SK-N-DZ (cell line): ENCODE data around the gene IQSEC1.

Experiments used
- DNase-seq: peaks from one replicate; pipeline ENCODE4 v3.0.0-alpha.2; 2015; ENCODE audit warnings: low spot score

The IQSEC1 gene

DNA sequence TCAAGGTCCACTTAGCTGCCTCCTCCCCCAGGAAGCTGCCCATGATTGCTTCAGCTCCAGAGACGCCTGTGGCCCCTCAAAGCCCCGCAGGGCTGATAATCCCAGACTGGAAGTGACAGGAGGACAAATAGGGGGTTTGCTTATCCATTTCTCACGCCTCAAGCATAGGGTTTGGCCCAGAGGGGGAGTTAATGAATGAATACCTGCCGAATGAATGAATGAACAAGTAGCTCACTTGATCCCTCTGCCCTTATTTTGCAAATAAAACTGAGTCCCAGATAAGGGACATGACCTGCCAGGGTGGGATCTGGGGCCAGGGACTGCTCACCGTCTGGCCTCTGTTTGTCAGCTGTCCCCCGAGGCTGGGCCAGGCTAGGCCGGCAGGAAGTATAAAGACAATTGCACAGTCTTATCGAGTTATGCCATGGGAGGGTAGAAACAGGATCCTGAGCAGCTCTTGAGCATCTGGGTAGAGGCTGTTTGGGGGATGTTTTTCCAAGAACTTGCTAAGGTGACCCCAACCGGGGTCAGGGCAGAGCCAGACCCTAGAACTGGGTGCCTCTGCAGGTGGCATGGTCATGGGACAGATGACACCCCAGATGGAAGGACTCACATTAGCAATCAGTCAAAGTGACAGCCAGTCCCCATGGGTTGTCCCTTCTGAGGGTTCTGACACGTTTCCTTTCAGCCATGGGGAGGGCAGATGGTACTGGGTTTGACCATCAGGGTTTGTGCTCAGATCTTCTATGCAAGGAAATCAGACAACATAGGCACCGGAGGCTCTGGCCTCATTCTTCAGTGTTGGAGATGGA is 45.0 kb downstream of the IQSEC1 start:
- DNase-seq: no peak

GRCh38 chr3:13027154-13027553 is 46.1 kb downstream of the IQSEC1 start:
- DNase-seq: no peak

DNA sequence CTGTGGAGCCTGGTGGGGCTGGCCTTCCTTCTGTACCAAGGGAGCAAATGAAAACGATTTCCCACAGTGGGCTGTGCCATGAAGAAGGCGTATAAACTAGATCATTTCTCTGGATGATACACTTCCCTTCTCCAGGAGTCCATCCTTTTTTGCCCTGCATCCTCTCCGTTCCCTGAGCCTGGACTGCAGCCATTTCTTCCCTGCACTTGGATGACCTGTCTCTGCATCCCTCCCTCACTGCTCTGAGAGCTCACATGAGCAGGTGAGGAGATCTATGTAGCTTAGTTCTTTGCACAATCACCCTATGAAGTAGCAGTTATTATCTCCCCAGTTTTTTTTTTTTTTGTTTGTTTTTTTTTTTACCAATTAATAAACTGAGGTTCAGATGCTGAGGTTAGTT is 46.7 kb downstream of the IQSEC1 start:
- no peak for DNase-seq

DNA sequence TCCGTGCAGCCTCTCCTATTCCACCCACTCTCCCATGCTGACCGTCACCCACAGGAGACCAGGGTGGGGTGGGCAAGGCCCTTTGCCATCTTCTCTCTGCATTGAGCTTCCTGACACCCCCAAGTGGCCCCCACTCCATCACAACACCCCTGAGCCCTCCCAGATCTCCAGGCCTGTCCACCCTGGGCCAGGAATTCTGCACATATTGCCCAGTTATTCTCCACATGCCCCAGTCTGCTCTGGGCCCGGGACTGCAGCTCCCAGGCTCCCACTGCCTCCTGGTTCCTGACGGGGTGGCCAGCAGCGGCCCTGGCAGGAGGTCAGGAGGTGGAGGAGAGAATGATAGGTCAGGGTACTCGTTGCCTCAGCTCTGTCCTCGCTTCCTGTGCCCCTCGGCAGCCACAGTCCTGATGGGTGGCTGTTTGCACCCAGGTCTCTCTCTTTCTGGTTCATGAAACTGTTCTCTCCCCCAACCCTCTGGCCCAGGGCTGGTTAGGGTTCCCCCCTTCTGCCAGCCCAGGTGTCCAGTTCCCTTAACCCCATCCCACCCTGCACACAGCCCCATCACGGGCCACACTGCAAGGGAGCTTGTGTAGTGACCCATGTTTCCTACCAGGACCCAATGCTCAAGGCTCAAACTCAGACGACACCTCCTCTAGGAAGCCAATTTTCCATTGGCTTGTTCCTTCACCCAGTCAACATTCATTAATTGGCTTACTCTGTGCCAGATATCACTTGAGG is 47.3 kb downstream of the IQSEC1 start:
- no peak for DNase-seq

GRCh38 chr3:13025090-13025489 is 48.1 kb downstream of the IQSEC1 start:
- no peak for DNase-seq

DNA sequence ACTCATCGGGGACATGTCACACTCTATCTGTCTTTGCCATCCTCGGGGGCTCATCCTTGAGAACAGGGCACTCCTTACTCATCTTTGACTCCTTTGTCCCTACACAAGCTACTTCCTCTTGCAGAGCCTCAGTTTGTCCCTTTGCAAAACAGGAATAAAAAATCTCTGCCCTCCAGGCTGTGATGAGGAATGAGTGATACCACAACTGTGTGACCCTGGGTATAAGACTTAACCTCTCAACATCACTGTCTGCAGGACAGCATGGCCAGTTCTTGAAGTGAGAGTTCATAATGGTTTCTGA is 48.5 kb downstream of the IQSEC1 start:
- no peak for DNase-seq

DNA sequence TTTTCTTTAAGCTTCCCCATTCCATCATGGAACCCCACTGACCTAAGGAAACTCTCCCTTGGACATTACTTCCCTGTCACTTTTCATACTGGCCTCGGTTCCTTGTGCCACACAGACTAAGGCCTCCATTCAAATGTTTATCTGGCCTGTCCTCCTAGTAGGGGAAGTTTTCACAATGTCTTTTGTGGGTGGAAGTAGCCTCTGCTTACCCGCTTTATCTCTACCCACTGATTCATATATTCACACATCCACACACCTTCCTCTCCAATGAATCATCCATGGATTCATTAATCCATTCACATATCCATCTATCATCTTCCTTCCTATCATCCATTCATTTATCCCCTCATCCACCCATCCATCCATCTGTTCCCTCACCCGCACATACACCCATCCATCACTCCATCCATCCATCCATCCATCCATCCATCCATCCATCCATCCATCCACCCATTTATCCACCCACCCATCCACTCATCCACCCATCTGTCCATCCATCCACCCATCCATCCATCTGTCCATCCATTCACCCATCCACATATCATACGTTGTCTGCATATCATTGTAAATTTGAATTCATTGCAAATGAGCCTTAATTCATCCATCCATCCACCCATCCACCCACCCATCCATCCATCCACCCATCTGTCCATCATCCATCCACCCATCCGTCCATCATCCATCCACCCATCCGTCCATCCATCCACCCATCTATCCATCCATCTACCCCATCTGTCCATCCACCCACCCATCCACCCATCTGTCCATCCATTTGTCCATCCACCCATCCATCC is 49.1 kb downstream of the IQSEC1 start:
- no peak for DNase-seq

GRCh38 chr3:13023235-13023970 is 49.8 kb downstream of the IQSEC1 start:
- no peak for DNase-seq

- DNase-seq: peak; percentile 78
These were observed 50.6 kb downstream of the IQSEC1 start for GRCh38 chr3:13022348-13023234.

GRCh38 chr3:13021141-13022114 is 51.8 kb downstream of the IQSEC1 start:
- no peak for DNase-seq

DNA sequence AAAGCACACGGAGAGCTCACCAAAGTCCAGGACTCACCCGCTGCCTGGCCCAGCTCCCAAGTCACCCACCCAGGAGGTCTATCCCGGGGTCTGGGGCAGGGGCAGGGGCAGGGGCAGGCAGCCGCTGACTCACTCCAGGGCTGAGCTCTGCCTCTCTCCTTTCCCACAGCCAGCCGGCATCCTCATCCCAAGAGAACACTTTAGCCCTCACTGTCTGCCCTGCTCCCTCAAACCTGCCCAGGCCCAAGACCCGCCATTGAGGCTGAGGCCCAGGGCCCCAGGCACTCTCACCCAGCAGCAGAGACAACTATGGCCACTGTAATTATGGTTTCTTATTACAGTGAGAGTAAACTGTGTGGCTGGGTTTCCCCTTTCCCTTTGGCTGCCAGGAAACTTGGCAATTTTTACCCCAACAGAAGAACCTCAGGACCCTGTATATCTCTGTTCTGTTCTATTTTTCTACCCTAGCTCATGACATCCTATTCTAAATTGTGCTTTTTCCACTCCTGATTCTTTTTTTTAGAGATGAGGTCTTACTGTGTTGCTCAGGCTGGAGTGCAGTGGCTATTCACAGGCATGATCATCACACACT is 53.0 kb downstream of the IQSEC1 start:
- DNase-seq: no peak

DNA sequence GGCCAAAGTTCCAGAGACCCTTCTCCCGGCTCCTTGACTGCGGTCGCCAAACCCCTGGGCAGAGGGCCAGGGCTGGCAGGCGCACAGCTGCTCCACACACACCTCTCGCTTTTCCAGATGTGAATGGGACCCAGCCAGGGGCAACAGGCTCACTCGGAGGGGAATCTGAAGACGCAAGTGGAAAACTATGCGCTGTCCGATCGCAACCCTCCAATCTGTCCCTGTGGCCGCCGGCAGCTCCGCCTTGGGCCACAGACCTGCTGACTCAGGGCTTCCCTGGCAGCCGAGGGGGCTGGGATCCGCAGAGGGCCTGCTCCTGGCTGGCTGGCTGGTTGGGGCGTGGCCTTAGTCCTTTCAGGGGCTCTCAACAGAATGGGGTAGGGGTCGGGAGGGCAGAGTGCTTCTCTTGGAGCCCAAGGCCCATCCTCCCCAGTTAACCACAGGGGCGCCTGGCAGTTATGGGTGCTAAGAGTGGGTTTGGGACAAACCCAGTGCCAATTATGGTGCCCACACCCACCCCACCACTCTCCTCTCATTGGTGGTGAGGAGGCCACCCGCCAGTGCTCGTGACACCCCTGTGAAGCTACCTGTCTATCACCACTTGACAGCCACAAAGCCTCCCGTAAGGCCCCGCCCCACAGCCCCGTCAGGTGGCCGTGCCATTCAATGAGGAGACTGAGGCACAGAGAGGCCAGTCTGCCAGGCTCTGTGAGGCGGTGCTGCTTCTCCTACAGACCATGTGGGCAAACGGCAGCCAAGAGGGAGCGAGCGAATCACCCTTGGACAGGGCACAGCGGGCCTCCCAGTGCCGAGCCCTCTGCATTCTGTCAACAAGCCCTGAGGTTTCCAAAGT is 53.8 kb downstream of the IQSEC1 start:
- no peak for DNase-seq

- DNase-seq: no peak
These were observed 54.5 kb downstream of the IQSEC1 start for GRCh38 chr3:13018561-13019242.

GRCh38 chr3:13018043-13018451 is 55.2 kb downstream of the IQSEC1 start:
- no peak for DNase-seq

GRCh38 chr3:13017361-13018042 is 55.7 kb downstream of the IQSEC1 start:
- DNase-seq: no peak

DNA sequence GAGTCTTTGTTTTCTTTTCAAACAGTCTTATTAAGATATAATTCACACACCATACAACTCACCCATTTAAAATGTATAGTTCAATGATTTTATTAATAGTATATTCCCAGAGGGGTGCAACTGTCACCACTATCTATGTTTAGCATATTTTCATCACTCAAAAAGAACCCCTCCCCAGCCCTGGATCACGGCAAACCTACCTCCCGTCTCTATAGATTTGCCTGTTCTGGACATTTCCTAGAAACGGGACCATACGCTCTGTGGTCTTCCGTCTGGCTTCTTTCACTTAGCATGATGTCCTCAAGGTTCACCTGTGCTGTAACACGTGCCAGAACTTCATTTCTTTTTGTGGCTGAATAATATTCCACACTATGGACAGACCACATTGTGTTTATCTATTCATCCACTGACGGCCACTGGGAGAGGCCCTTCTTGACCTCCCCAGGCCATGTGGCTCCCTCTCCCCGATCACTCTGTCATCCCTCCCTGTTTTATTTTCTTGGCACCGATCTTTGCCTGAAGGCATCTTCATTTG is 56.4 kb downstream of the IQSEC1 start:
- no peak for DNase-seq
